ENCODE measurements around the gene ZNF432.
A peak's percentile ranks its signal among the peaks of the same experiment; 100 is the strongest.
"Not testable (repeated sequence)": the region's sequence is repeated elsewhere in the genome, so short reads cannot be mapped to it uniquely, and the experiment has no call there.

ZNF432 gene

DNA sequence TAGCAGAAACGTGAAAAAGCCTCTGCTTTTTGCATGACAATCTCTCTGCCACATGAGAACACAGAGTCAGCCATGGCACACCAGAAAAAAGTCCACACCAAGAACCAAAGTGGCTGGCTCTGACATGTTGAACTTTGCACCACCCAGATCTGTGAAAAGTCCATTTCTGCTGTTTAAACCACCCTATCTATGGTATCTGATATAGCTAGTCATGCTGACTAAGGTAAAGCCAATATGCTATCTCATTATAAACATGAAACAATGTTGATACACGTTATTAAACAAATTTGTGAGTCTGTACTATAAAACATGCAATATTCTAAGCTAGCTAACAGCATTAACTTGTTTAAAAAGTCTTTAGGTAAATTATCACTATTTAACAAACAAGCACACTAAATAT lies 21.0 kb upstream of the ZNF432 start:
- DNase-seq (ENCODE audit: extremely low read depth, low read depth) = no peak
- TF ChIP-seq, protein P1, sequence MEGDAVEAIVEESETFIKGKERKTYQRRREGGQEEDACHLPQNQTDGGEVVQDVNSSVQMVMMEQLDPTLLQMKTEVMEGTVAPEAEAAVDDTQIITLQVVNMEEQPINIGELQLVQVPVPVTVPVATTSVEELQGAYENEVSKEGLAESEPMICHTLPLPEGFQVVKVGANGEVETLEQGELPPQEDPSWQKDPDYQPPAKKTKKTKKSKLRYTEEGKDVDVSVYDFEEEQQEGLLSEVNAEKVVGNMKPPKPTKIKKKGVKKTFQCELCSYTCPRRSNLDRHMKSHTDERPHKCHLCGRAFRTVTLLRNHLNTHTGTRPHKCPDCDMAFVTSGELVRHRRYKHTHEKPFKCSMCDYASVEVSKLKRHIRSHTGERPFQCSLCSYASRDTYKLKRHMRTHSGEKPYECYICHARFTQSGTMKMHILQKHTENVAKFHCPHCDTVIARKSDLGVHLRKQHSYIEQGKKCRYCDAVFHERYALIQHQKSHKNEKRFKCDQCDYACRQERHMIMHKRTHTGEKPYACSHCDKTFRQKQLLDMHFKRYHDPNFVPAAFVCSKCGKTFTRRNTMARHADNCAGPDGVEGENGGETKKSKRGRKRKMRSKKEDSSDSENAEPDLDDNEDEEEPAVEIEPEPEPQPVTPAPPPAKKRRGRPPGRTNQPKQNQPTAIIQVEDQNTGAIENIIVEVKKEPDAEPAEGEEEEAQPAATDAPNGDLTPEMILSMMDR (IDR thresholded peaks at IDR 0.05; ENCODE audit: low read depth, low read length, missing control alignments) = no peak
- no peak overlapping the region for H3K4me3 ChIP-seq (replicated peaks; ENCODE audit: low read depth, low read length)

DNA sequence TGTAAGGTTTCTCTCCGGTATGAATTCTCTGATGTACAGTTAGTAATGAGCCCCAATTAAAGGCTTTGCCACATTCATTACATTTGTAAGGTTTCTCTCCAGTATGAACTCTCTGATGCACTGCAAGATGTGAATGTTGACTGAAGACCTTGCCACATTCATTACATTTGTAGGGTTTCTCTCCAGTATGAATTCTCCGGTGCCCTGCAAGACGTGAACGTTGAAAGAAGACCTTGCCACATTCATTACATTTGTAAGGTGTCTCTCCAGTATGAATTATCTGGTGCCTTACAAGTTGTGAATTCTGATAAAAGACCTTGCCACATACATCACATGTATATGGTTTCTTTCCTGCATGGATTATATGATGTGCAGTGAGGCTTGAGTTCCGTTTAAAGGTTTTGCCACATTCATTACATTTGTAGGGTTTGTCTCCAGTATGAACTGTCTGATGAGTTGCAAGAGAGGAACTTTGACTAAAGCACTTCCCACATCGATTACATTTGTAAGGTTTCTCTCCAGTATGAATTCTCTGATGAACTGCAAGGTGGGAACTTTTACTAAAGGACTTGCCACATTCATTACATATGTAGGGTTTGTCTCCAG lies 17.7 kb upstream of the ZNF432 start:
- no peak for DNase-seq (ENCODE audit: extremely low read depth, low read depth)
- no peak overlapping the region for H3K4me3 ChIP-seq (replicated peaks; ENCODE audit: low read depth, low read length)
- TF ChIP-seq, protein P1 (IDR thresholded peaks at IDR 0.05; ENCODE audit: low read depth, low read length, missing control alignments) = no peak

DNA sequence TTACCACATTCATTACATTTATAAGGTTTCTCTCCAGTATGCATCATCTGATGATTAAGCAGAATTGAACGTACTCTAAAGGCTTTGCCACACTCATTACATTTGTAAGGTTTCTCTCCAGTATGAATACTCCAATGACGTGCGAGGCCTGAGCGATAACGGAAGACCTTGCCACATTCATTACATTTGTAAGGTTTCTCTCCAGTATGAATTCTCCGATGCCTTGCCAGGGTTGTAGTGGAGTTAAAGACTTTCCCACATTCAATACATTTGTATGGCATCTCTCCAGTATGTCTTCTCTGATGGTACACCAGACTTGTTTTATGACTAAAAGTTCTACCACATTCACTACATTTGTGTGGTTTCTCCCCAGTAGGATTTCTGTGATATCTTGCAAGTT lies 16.8 kb upstream of the ZNF432 start:
- no peak for DNase-seq (ENCODE audit: extremely low read depth, low read depth)
- TF ChIP-seq, protein P1 (IDR thresholded peaks at IDR 0.05; ENCODE audit: low read depth, low read length, missing control alignments) = no peak
- no peak overlapping the region for H3K4me3 ChIP-seq (replicated peaks; ENCODE audit: low read depth, low read length)

DNA sequence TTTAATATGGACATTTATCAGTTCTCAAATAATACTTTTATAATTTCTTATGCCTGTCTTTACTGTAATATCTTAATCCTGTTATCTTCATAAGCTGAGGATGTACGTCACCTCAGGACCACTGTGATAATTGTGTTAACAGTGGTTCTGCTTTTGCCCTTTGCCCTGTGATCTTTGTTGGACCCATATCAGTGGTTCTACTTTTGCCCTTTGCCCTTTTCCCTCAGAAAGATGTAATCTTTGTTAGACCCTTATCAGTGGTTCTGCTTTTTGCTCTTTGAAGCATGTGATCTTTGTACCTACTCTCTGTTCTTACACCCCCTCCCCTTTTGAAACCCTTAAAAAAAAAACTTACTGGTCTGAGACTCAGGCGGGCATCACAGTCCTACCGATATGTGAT lies 7.8 kb upstream of the ZNF432 start:
- H3K4me3 ChIP-seq (replicated peaks; ENCODE audit: low read depth, low read length); DNase-seq (ENCODE audit: extremely low read depth, low read depth): not testable (repeated sequence)

DNA sequence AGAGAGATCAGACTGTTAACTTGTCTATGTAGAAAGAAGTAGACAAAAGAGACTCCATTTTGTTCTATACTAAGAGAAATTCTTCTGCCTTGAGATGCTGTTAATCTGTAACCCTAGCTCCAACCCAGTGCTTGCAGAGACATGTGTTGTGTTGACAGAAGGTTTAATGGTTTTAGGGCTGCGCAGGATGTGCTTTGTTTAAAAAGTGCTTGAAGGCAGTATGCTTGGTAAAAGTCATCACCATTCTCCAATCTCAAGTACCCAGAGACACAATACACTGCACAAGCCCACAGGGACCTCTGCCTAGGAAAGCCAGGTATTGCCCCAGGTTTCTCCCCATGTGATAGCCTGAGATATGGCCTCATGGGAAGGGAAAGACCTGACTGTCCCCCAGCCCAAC lies 3.1 kb upstream of the ZNF432 start:
- DNase-seq (ENCODE audit: extremely low read depth, low read depth); H3K4me3 ChIP-seq (replicated peaks; ENCODE audit: low read depth, low read length): not testable (repeated sequence)

DNA sequence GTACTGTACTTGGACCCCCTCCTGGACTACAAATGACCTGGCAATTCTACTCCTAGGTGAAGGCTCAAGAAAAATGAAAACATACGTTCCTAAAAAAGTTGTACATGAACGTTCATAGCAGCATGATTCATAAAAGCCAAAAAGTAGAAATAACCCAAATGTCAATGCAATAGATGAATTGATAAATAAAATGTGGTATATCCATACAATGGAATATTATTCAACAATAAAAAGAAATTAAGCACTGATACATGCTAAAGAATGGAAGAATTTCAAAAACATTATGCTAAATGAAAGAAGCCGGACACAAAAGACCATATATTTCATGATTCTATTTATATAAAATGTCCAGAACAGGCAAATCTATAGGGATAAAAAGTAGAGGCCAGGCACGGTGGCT lies 9.5 kb downstream of the ZNF432 start:
- TF ChIP-seq, protein P1 (IDR thresholded peaks at IDR 0.05; ENCODE audit: low read depth, low read length, missing control alignments) = no peak
- no peak overlapping the region for H3K4me3 ChIP-seq (replicated peaks; ENCODE audit: low read depth, low read length)
- DNase-seq (ENCODE audit: extremely low read depth, low read depth) = no peak

DNA sequence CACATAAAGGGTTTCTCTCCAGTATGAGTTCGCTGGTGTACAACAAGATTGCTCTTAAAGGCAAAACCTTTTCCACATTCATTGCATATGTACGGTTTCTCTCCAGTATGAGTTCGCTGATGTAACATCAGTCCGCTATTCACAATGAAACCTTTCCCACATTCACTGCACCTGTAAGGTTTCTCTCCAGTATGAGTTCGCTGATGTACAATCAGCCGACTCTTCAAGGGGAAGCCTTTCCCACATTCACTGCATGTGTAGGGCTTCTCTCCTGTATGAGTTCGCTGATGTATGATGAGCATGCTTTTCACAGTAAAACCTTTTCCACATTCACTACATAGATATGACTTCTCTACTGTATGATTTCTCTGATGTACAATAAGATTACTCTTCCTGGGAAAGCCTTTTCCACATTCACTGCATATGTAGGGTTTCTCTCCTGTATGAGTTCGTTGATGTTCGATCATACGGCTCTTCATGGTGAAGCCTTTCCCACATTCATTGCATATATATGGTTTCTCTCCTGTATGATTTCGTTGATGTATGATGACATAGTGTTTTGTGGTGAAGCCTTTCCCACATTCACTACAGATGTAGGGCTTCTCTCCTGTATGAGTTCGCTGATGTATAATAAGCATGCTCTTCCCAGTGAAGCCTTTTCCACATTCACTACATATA lies 14.4 kb downstream of the ZNF432 start:
- H3K4me3 ChIP-seq (replicated peaks; ENCODE audit: low read depth, low read length) = no peak overlapping the region
- DNase-seq (ENCODE audit: extremely low read depth, low read depth) = no peak
- TF ChIP-seq, protein P1 (IDR thresholded peaks at IDR 0.05; ENCODE audit: low read depth, low read length, missing control alignments) = no peak

DNA sequence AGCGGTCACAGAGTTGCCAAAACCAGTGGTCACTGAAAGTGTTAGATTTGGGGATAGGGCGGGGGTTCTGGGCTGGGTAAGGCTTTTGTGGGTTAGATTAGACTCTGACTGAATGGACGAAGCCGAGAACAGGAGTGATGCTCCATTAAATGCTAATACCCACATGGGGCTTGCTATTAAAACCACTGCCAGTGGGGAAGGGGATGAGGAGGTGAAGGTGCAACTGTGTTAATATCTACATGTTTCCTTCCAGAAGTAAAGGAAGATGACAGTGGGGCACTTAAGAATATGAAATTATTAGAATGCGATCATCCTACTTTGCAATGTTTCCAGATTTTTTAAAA lies 19.9 kb downstream of the ZNF432 start:
- TF ChIP-seq, protein P1 (IDR thresholded peaks at IDR 0.05; ENCODE audit: low read depth, low read length, missing control alignments) = no peak
- H3K4me3 ChIP-seq (replicated peaks; ENCODE audit: low read depth, low read length) = peak overlapping the region; percentile 94
- DNase-seq (ENCODE audit: extremely low read depth, low read depth) = no peak

Measured in HFF-Myc (cell line).